HCT116 (cell line): ENCODE results near the gene SLC16A4. TPM values are rescaled to one million over a fixed set of nuclear protein-coding genes. Genes with fewer than 3 reads are reported as not detected.

Source experiments
- ATAC-seq: fragments of 200-7000 bp; cut with Tn5 transposase; 2 replicates; pipeline ENCODE4 v1.9.1; 2020; ENCODE audit warnings: mild to moderate bottlenecking, moderate library complexity
- BruUV-seq: library from RNA; stranded (reverse); fragments of 400-500 nt; replicated peaks from 2 replicates; lab custom pipeline; 2021; lab: Mats Ljungman, UMichigan
- CTCF ChIA-PET: fragments of 300-600 bp; sonication (Branson Sonifier 250); formaldehyde crosslinking; loops from one replicate; lab custom pipeline; 2021; ENCODE audit warnings: antibody characterized with exemption; lab: Charles Lee
- POLR2A ChIA-PET: fragments of 300-600, 350-600 bp; sonication (Branson Sonifier 250); formaldehyde crosslinking; loops from one replicate; lab custom pipeline; 2021; ENCODE audit warnings: antibody characterized with exemption; lab: Charles Lee
- RAD21 ChIA-PET, 2 experiments: fragments of 300-600 bp; sonication (Branson Sonifier 250); formaldehyde crosslinking; loops; one replicate each; lab custom pipeline; 2023; ENCODE audit warnings: low total read pairs in 2 of 2; ENCODE audit not compliant: uncharacterized antibody in 2 of 2, unreplicated experiment in 2 of 2, low non-redundant PET in 1 of 2; lab: Charles Lee
- DNase-seq: peaks from one replicate; pipeline ENCODE4 v3.0.0-alpha.2; 2010; ENCODE audit warnings: low read depth, low spot score
- H2AFZ ChIP-seq: fragments of 200-600 bp; shearing (Covaris generic), sonication (generic); 2 replicates; pipeline ENCODE4 v1.6.1; 2017; ENCODE audit warnings: low read depth, mixed run types, mixed read lengths, antibody characterized with exemption, low read length; ENCODE audit not compliant: poor library complexity, severe bottlenecking
- H3K27ac ChIP-seq: 2 replicates; pipeline ENCODE4 v1.5.1; 2012; ENCODE audit warnings: low read depth, low read length
- H3K27me3 ChIP-seq: fragments of 200-600 bp; sonication (generic); 2 replicates; pipeline ENCODE4 v1.6.1; 2016; ENCODE audit warnings: mixed run types, low read length, mixed read lengths; ENCODE audit not compliant: insufficient read depth
- H3K36me3 ChIP-seq, 2 experiments: fragments of 200-500 bp in 1 of 2; fragments of 200-600 bp in 1 of 2; sonication (Bioruptor generic) in 1 of 2; sonication (generic) in 1 of 2; 2 replicates each; pipeline versions ENCODE4 v1.5.1 to v1.6.1; 2014 to 2016; ENCODE audit warnings: low read length in 2 of 2, inconsistent platforms in 1 of 2, mixed read lengths in 1 of 2, mixed run types in 1 of 2; ENCODE audit not compliant: insufficient read depth in 2 of 2, control insufficient read depth in 1 of 2
- H3K4me1 ChIP-seq, 2 experiments: fragments of 200-600 bp in 1 of 2; sonication (generic) in 1 of 2; 2 replicates each; pipeline versions ENCODE4 v1.5.1 to v1.6.1; 2012 to 2017; ENCODE audit warnings: low read length in 2 of 2, inconsistent platforms in 1 of 2, mild to moderate bottlenecking in 1 of 2, mixed read lengths in 1 of 2, mixed run types in 1 of 2, moderate library complexity in 1 of 2; ENCODE audit not compliant: insufficient read depth in 2 of 2, control insufficient read depth in 1 of 2
- H3K4me2 ChIP-seq: fragments of 200-600 bp; sonication (generic); 2 replicates; pipeline ENCODE4 v1.6.1; 2017; ENCODE audit warnings: mixed run types, low read length, mixed read lengths
- H3K4me3 ChIP-seq, 2 experiments: fragments of 200-600 bp in 1 of 2; sonication (generic) in 1 of 2; replicated peaks in 1 of 2; 2 replicates each; pipeline ENCODE4 v1.5.1; 2011 to 2016; ENCODE audit warnings: low read length in 2 of 2, control low read depth in 1 of 2, low read depth in 1 of 2, mild to moderate bottlenecking in 1 of 2, mixed read lengths in 1 of 2, mixed run types in 1 of 2
- H3K79me2 ChIP-seq: fragments of 200-600 bp; sonication (generic); 2 replicates; pipeline ENCODE4 v1.6.1; 2017; ENCODE audit warnings: mild to moderate bottlenecking, mixed run types, low read length, moderate library complexity, mixed read lengths; ENCODE audit not compliant: insufficient read depth
- H3K9ac ChIP-seq: fragments of 200-600 bp; sonication (generic); 2 replicates; pipeline ENCODE4 v1.6.1; 2016; ENCODE audit warnings: low read length, mixed read lengths
- H3K9me2 ChIP-seq: fragments of 200-600 bp; sonication (generic), shearing (Covaris generic); 2 replicates; pipeline ENCODE4 v1.6.1; 2017; ENCODE audit warnings: mixed run types, mild to moderate bottlenecking, moderate library complexity; ENCODE audit not compliant: insufficient read depth
- H3K9me3 ChIP-seq, 2 experiments: fragments of 200-500 bp in 1 of 2; fragments of 200-600 bp in 1 of 2; sonication (Bioruptor generic) in 1 of 2; sonication (generic) in 1 of 2; 2 replicates each; pipeline ENCODE4 v1.6.1; 2014 to 2017; ENCODE audit warnings: low read length in 2 of 2, mixed read lengths in 2 of 2, inconsistent platforms in 1 of 2, low read depth in 1 of 2, mild to moderate bottlenecking in 1 of 2, mixed run types in 1 of 2, moderate library complexity in 1 of 2; ENCODE audit not compliant: control insufficient read depth in 1 of 2, insufficient read depth in 1 of 2
- H4K20me1 ChIP-seq: fragments of 200-600 bp; sonication (generic), shearing (Covaris generic); 2 replicates; pipeline ENCODE4 v1.6.1; 2017; ENCODE audit warnings: mixed run types, mild to moderate bottlenecking, moderate library complexity; ENCODE audit not compliant: insufficient read depth
- CBX3 ChIP-seq: IDR thresholded peaks from 2 replicates; pipeline ENCODE4 v1.6.1; 2012; ENCODE audit warnings: low read depth
- ELF1 ChIP-seq: IDR thresholded peaks from 2 replicates; pipeline ENCODE4 v1.6.1; 2012; ENCODE audit warnings: low read depth, borderline replicate concordance
- EZH2phosphoT487 ChIP-seq: fragments of 200-600 bp; IDR thresholded peaks from 2 replicates; pipeline ENCODE4 v1.6.1; 2018; ENCODE audit warnings: antibody characterized with exemption, borderline replicate concordance
- POLR2A ChIP-seq: IDR thresholded peaks from 2 replicates; pipeline ENCODE4 v1.7.0; 2011; ENCODE audit warnings: borderline replicate concordance; ENCODE audit not compliant: insufficient read depth, insufficient read length; ENCODE audit errors: extremely low read depth
- RAD21 ChIP-seq: IDR thresholded peaks from 2 replicates; pipeline ENCODE4 v1.6.1; 2012; ENCODE audit warnings: low read depth, mild to moderate bottlenecking
- SIN3A ChIP-seq: IDR thresholded peaks from 2 replicates; pipeline ENCODE4 v1.6.1; 2012; ENCODE audit warnings: low read depth
- SP1 ChIP-seq: IDR thresholded peaks from 2 replicates; pipeline ENCODE4 v1.6.1; 2012; ENCODE audit warnings: low read depth
- SRF ChIP-seq: IDR thresholded peaks from 2 replicates; pipeline ENCODE4 v1.6.1; 2012; ENCODE audit warnings: low read depth
- intact Hi-C: fragments of 100-400 bp; cut with micrococcal nuclease; formaldehyde crosslinking; loops from 2 replicates; pipeline ENCODE4 v1.10.0; 2022
- total RNA-seq: library from RNA; stranded (reverse); gene quantifications from one replicate; pipeline ENCODE4 v1.2.1, GENCODE V29; 2021; ENCODE audit not compliant: unreplicated experiment
- TF ChIP-seq, protein P1 (sequence below): IDR thresholded peaks from 2 replicates; pipeline ENCODE4 v1.6.1; 2012
- TF ChIP-seq, protein P2 (sequence below): IDR thresholded peaks from 2 replicates; pipeline ENCODE4 v1.6.1; 2011; ENCODE audit warnings: mild to moderate bottlenecking, low read length, moderate library complexity; ENCODE audit not compliant: insufficient replicate concordance; ENCODE audit errors: extremely low read depth
- TF ChIP-seq, protein P3 (sequence below), 3 experiments: fragments of 200-600 bp in 1 of 3; sonication (generic) in 1 of 3; IDR thresholded peaks in 2 of 3; conservative IDR thresholded peaks in 1 of 3; 2 replicates each; pipeline ENCODE4 v1.5.1; 2012 to 2017; ENCODE audit warnings: low read depth in 2 of 3, low read length in 2 of 3, antibody characterized with exemption in 1 of 3, borderline replicate concordance in 1 of 3, control low read depth in 1 of 3, mild to moderate bottlenecking in 1 of 3, mixed read lengths in 1 of 3, mixed run types in 1 of 3, moderate library complexity in 1 of 3; ENCODE audit not compliant: insufficient read depth in 1 of 3

SLC16A4 gene
- total RNA-seq, 1 experiment from 2014 or later, result 0.20 TPM

DNA sequence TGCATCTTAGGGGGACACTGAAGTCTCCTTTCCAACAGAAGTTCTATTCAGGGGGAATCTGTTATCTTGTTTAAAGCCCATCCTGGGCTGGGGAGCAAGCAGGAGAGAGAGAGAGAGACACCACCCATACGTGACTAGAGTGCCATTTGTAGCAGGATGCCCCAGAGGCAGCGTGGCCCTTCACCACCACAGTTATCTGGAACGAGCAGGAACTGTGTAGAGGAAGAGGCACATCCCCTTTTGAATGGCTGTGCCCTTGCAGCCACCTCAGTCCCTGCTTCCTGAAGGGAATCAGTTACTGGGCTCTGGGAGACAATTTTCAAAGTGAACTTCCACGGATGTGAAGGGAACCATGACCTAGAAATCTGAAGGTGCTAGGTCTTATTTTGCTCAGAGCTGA is 36.0 kb upstream of the SLC16A4 start:
- ATAC-seq (no peak), DNase-seq (no peak)
- no peak overlapping the region for H3K4me2 ChIP-seq
- H3K4me1 ChIP-seq, result no peaks in the 10 kb centered on the region
- no peaks in the 10 kb centered on the region for H3K79me2 ChIP-seq
- H3K36me3 ChIP-seq, result no peaks in the 10 kb centered on the region
- H2AFZ ChIP-seq, result no peak overlapping the region
- ChIA-PET CTCF (no interaction called here), RAD21 (no interaction called here), POLR2A (no interaction called here)
- H3K27me3 ChIP-seq, result 0 out of 2 replicates have a peak, but pooled peaks cover 6% of the 10 kb centered on the region
- H3K9me2 ChIP-seq, result no peaks in the 10 kb centered on the region
- no peak overlapping the region for H3K27ac ChIP-seq
- no peaks in the 10 kb centered on the region for H4K20me1 ChIP-seq
- H3K4me3 ChIP-seq, result no peak overlapping the region
- H3K9ac ChIP-seq, result no peak overlapping the region
- intact Hi-C loops, result no loop called here
- no peaks in the 10 kb centered on the region for H3K9me3 ChIP-seq
- no TSS peak for BruUV-seq
- TF ChIP-seq, protein P1, sequence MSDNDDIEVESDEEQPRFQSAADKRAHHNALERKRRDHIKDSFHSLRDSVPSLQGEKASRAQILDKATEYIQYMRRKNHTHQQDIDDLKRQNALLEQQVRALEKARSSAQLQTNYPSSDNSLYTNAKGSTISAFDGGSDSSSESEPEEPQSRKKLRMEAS, result no peak
- no peak for TF ChIP-seq RAD21
- TF ChIP-seq EZH2phosphoT487, result no peak
- no peak for TF ChIP-seq ELF1
- no peak for TF ChIP-seq SP1
- no peak for TF ChIP-seq CBX3
- no peak for TF ChIP-seq POLR2A
- no peak for TF ChIP-seq SRF
- TF ChIP-seq, protein P2, sequence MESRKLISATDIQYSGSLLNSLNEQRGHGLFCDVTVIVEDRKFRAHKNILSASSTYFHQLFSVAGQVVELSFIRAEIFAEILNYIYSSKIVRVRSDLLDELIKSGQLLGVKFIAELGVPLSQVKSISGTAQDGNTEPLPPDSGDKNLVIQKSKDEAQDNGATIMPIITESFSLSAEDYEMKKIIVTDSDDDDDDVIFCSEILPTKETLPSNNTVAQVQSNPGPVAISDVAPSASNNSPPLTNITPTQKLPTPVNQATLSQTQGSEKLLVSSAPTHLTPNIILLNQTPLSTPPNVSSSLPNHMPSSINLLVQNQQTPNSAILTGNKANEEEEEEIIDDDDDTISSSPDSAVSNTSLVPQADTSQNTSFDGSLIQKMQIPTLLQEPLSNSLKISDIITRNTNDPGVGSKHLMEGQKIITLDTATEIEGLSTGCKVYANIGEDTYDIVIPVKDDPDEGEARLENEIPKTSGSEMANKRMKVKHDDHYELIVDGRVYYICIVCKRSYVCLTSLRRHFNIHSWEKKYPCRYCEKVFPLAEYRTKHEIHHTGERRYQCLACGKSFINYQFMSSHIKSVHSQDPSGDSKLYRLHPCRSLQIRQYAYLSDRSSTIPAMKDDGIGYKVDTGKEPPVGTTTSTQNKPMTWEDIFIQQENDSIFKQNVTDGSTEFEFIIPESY, result no peak
- TF ChIP-seq SIN3A, result no peak
- TF ChIP-seq, protein P3, sequence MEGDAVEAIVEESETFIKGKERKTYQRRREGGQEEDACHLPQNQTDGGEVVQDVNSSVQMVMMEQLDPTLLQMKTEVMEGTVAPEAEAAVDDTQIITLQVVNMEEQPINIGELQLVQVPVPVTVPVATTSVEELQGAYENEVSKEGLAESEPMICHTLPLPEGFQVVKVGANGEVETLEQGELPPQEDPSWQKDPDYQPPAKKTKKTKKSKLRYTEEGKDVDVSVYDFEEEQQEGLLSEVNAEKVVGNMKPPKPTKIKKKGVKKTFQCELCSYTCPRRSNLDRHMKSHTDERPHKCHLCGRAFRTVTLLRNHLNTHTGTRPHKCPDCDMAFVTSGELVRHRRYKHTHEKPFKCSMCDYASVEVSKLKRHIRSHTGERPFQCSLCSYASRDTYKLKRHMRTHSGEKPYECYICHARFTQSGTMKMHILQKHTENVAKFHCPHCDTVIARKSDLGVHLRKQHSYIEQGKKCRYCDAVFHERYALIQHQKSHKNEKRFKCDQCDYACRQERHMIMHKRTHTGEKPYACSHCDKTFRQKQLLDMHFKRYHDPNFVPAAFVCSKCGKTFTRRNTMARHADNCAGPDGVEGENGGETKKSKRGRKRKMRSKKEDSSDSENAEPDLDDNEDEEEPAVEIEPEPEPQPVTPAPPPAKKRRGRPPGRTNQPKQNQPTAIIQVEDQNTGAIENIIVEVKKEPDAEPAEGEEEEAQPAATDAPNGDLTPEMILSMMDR (IDR thresholded peaks at IDR 0.05 in 2 of 3, conservative IDR thresholded peaks at IDR 0.05 in 1 of 3; ENCODE audit: borderline replicate concordance in 1 of 3, insufficient read depth in 1 of 3, low read depth in 2 of 3, low read length in 2 of 3), result no peak
